22Rv1 (cell line): ENCODE results near the gene TOR1B.

Experiments
- CTCF ChIP-seq: fragments of 450-650 bp; IDR thresholded peaks from 2 replicates; pipeline ENCODE4 v1.5.1; 2017; ENCODE audit warnings: mild to moderate bottlenecking
- ZFX ChIP-seq: fragments of 450-650 bp; IDR thresholded peaks from 2 replicates; pipeline ENCODE4 v1.6.1; 2017; ENCODE audit warnings: antibody characterized with exemption, borderline replicate concordance

- TF ChIP-seq CTCF (no peak), ZFX (no peak)
Measured at GRCh38 chr9:129811967-129812363, 9.0 kb downstream of the TOR1B start.
